Measurements from ENCODE around the gene KCNV2.

Gene KCNV2

DNA sequence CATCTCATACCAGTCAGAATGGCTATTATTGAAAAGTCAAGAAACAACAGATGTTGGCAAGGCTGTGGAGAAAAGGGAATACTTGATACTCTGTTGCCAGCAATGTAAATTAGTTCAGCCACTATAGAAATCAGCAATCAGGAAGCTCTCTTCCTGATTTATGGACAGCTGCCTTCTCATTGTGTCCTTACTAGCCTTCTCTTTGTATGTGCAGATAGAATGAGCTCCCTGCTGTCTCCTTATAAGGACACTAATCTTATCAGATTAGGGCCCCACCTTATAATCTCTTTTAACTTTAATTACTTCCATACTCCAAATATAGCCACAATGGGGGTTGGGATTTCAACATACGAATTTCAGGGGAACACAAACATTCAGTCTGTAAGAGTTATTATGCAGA, 38.0 kb downstream of the KCNV2 start:
- Histone ChIP-seq H3K9ac (ENCODE audit: low read length) (no peak overlapping the region), H3K4me3 (ENCODE audit: low read depth, low read length) (no peak overlapping the region), H3K4me2 (ENCODE audit: low read length) (no peak overlapping the region), H3K27me3 (ENCODE audit: insufficient read depth, low read length) (no peaks in the 10 kb centered on the region), H3K4ac (ENCODE audit: low read depth, low read length) (no peak overlapping the region), H3K36me3 (ENCODE audit: control insufficient read depth in 1 of 2, insufficient read depth in 2 of 2, low read length in 2 of 2) (no peaks in the 10 kb centered on the region), H3K14ac (ENCODE audit: low read length) (no peak overlapping the region), H2BK5ac (ENCODE audit: low read depth, low read length, poor library complexity) (no peak overlapping the region), H3K9me3 (ENCODE audit: insufficient read depth, low read depth, low read length) (peaks cover 4% of the 10 kb centered on the region), H3K18ac (ENCODE audit: low read length) (no peak overlapping the region), H2AFZ (ENCODE audit: insufficient read depth, low read length, poor library complexity) (no peak overlapping the region), H3K79me2 (ENCODE audit: control insufficient read depth, insufficient read depth, low read length, poor library complexity) (no peaks in the 10 kb centered on the region), H2BK12ac (ENCODE audit: low read length) (no peak overlapping the region), H2AK5ac (ENCODE audit: low read length) (no peak overlapping the region), H3K23ac (ENCODE audit: low read length) (no peak overlapping the region), H3K4me1 (ENCODE audit: control insufficient read depth in 1 of 2, insufficient read depth in 2 of 2, low read length in 2 of 2) (peaks cover 0 to 3% of the 10 kb centered on the region in 2 experiments), H3K79me1 (ENCODE audit: low read length) (peaks cover 3% of the 10 kb centered on the region), H4K91ac (ENCODE audit: low read depth, low read length) (no peak overlapping the region), H4K8ac (ENCODE audit: low read depth, low read length) (no peak overlapping the region), H3K27ac (ENCODE audit: low read depth, low read length) (no peak overlapping the region), H2BK120ac (ENCODE audit: insufficient read depth, low read length, poor library complexity) (no peak overlapping the region), H4K12ac (ENCODE audit: low read depth, low read length) (no peak overlapping the region)
- no CpG with 5 or more reads among the region's 1 CpG for WGBS (ENCODE audit: extremely low coverage, insufficient coverage, insufficient read length)
- no peak for DNase-seq

GRCh38 chr9:2758162-2758897, 41.0 kb downstream of the KCNV2 start:
- Histone ChIP-seq H3K36me3 (ENCODE audit: control insufficient read depth in 1 of 2, insufficient read depth in 2 of 2, low read length in 2 of 2) (no peaks in the 10 kb centered on the region), H3K79me2 (ENCODE audit: control insufficient read depth, insufficient read depth, low read length, poor library complexity) (no peaks in the 10 kb centered on the region), H3K27ac (ENCODE audit: low read depth, low read length) (peak overlapping the region; percentile 26), H2AK5ac (ENCODE audit: low read length) (no peak overlapping the region), H3K4me2 (ENCODE audit: low read length) (no peak overlapping the region), H3K23ac (ENCODE audit: low read length) (no peak overlapping the region), H3K27me3 (ENCODE audit: insufficient read depth, low read length) (no peaks in the 10 kb centered on the region), H4K8ac (ENCODE audit: low read depth, low read length) (no peak overlapping the region), H2BK12ac (ENCODE audit: low read length) (no peak overlapping the region), H3K9ac (ENCODE audit: low read length) (no peak overlapping the region), H3K9me3 (ENCODE audit: insufficient read depth, low read depth, low read length) (peaks cover 4% of the 10 kb centered on the region), H3K79me1 (ENCODE audit: low read length) (peaks cover 4% of the 10 kb centered on the region), H2AFZ (ENCODE audit: insufficient read depth, low read length, poor library complexity) (no peak overlapping the region), H3K4me1 (ENCODE audit: control insufficient read depth in 1 of 2, insufficient read depth in 2 of 2, low read length in 2 of 2) (peaks cover 0 to 3% of the 10 kb centered on the region in 2 experiments), H3K4me3 (ENCODE audit: low read depth, low read length) (no peak overlapping the region), H4K91ac (ENCODE audit: low read depth, low read length) (peak overlapping the region; percentile 57), H3K18ac (ENCODE audit: low read length) (no peak overlapping the region), H2BK5ac (ENCODE audit: low read depth, low read length, poor library complexity) (no peak overlapping the region), H3K14ac (ENCODE audit: low read length) (no peak overlapping the region), H3K4ac (ENCODE audit: low read depth, low read length) (no peak overlapping the region), H2BK120ac (ENCODE audit: insufficient read depth, low read length, poor library complexity) (no peak overlapping the region), H4K12ac (ENCODE audit: low read depth, low read length) (no peak overlapping the region)
- peak; percentile 35 to 91 for DNase-seq
- WGBS (ENCODE audit: extremely low coverage, insufficient coverage, insufficient read length) = no CpG with 5 or more reads among the region's 2 CpGs

DNA sequence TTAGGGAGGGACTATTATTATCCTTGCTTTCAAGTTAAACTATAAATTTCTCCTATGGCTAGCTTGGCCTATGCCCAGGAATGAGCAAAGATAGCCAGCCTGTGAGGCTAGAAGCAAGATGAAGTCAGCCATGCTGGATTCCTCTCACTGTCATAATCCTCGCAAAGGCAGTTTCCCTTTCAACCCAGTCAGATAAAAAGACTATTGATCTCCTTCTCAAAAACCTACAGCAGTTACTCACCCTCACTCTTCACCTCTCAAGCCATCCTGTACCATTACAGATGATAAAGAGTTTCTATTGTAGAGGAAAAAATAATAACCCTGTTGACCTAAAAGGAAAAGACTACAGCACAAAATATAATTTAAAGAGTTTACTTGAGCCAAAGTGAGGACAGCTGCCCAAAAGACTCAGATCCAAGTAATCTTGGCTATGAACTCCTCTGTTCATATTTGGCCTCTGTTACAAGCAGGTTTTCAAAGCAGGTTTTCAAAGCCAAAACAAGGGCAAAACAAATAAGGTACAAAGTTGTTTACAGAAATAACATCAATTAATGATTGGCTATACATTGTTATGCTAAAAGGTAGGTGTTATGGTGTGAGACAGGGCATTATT, 41.7 kb downstream of the KCNV2 start:
- no peak overlapping the region for H3K23ac ChIP-seq (ENCODE audit: low read length)
- peaks cover 4% of the 10 kb centered on the region for H3K9me3 ChIP-seq (ENCODE audit: insufficient read depth, low read depth, low read length)
- H3K79me1 ChIP-seq (ENCODE audit: low read length) = peaks cover 4% of the 10 kb centered on the region
- H3K18ac ChIP-seq (ENCODE audit: low read length) = no peak overlapping the region
- H4K91ac ChIP-seq (ENCODE audit: low read depth, low read length) = no peak overlapping the region
- whole genome bisulfite sequencing (ENCODE audit: extremely low coverage, insufficient coverage, insufficient read length) = no CpG with 5 or more reads among the region's 1 CpG
- H2BK12ac ChIP-seq (ENCODE audit: low read length) = no peak overlapping the region
- no peak overlapping the region for H3K4me3 ChIP-seq (ENCODE audit: low read depth, low read length)
- no peak overlapping the region for H3K4me2 ChIP-seq (ENCODE audit: low read length)
- no peak overlapping the region for H4K8ac ChIP-seq (ENCODE audit: low read depth, low read length)
- no peak overlapping the region for H3K27ac ChIP-seq (ENCODE audit: low read depth, low read length)
- H2AK5ac ChIP-seq (ENCODE audit: low read length) = no peak overlapping the region
- H4K12ac ChIP-seq (ENCODE audit: low read depth, low read length) = no peak overlapping the region
- H3K36me3 ChIP-seq (ENCODE audit: control insufficient read depth in 1 of 2, insufficient read depth in 2 of 2, low read length in 2 of 2) = no peaks in the 10 kb centered on the region
- DNase-seq = peak in 1 of 2 donors; percentile 31
- H3K79me2 ChIP-seq (ENCODE audit: control insufficient read depth, insufficient read depth, low read length, poor library complexity) = no peaks in the 10 kb centered on the region
- no peak overlapping the region for H2BK120ac ChIP-seq (ENCODE audit: insufficient read depth, low read length, poor library complexity)
- H3K9ac ChIP-seq (ENCODE audit: low read length) = no peak overlapping the region
- H3K27me3 ChIP-seq (ENCODE audit: insufficient read depth, low read length) = no peaks in the 10 kb centered on the region
- no peak overlapping the region for H2BK5ac ChIP-seq (ENCODE audit: low read depth, low read length, poor library complexity)
- no peak overlapping the region for H2AFZ ChIP-seq (ENCODE audit: insufficient read depth, low read length, poor library complexity)
- H3K14ac ChIP-seq (ENCODE audit: low read length) = no peak overlapping the region
- peaks cover 0 to 3% of the 10 kb centered on the region in 2 experiments for H3K4me1 ChIP-seq (ENCODE audit: control insufficient read depth in 1 of 2, insufficient read depth in 2 of 2, low read length in 2 of 2)
- H3K4ac ChIP-seq (ENCODE audit: low read depth, low read length) = no peak overlapping the region

- no peak overlapping the region for H3K9ac ChIP-seq (ENCODE audit: low read length)
- no peak overlapping the region for H3K4me2 ChIP-seq (ENCODE audit: low read length)
- H3K79me2 ChIP-seq (ENCODE audit: control insufficient read depth, insufficient read depth, low read length, poor library complexity) = no peaks in the 10 kb centered on the region
- no peaks in the 10 kb centered on the region for H3K36me3 ChIP-seq (ENCODE audit: control insufficient read depth in 1 of 2, insufficient read depth in 2 of 2, low read length in 2 of 2)
- H3K9me3 ChIP-seq (ENCODE audit: insufficient read depth, low read depth, low read length) = peaks cover 4% of the 10 kb centered on the region
- H3K4me1 ChIP-seq (ENCODE audit: control insufficient read depth in 1 of 2, insufficient read depth in 2 of 2, low read length in 2 of 2) = peaks cover 5 to 17% of the 10 kb centered on the region in 2 experiments
- no peak overlapping the region for H3K27ac ChIP-seq (ENCODE audit: low read depth, low read length)
- no peaks in the 10 kb centered on the region for H3K27me3 ChIP-seq (ENCODE audit: insufficient read depth, low read length)
- no peak overlapping the region for H4K12ac ChIP-seq (ENCODE audit: low read depth, low read length)
- no peak overlapping the region for H3K18ac ChIP-seq (ENCODE audit: low read length)
- H3K23ac ChIP-seq (ENCODE audit: low read length) = no peak overlapping the region
- no peak overlapping the region for H4K8ac ChIP-seq (ENCODE audit: low read depth, low read length)
- DNase-seq = no peak
- no peak overlapping the region for H2BK12ac ChIP-seq (ENCODE audit: low read length)
- H3K79me1 ChIP-seq (ENCODE audit: low read length) = peaks cover 12% of the 10 kb centered on the region
- no peak overlapping the region for H3K14ac ChIP-seq (ENCODE audit: low read length)
- H3K4ac ChIP-seq (ENCODE audit: low read depth, low read length) = no peak overlapping the region
- no peak overlapping the region for H2AK5ac ChIP-seq (ENCODE audit: low read length)
- H2AFZ ChIP-seq (ENCODE audit: insufficient read depth, low read length, poor library complexity) = no peak overlapping the region
- no peak overlapping the region for H3K4me3 ChIP-seq (ENCODE audit: low read depth, low read length)
- no peak overlapping the region for H2BK5ac ChIP-seq (ENCODE audit: low read depth, low read length, poor library complexity)
- H2BK120ac ChIP-seq (ENCODE audit: insufficient read depth, low read length, poor library complexity) = no peak overlapping the region
- no peak overlapping the region for H4K91ac ChIP-seq (ENCODE audit: low read depth, low read length)
- no CpG with 5 or more reads among the region's 4 CpGs for WGBS (ENCODE audit: extremely low coverage, insufficient coverage, insufficient read length)
Measured at GRCh38 chr9:2761424-2761823, 44.1 kb downstream of the KCNV2 start.
